Stomach (tissue), 9 donors: ENCODE data around the gene SAFB. TPM values are rescaled to one million over a fixed set of nuclear protein-coding genes. Genes with fewer than 3 reads are reported as not detected.

Experiments
- DNase-seq, 2 donors: peaks; one replicate each; pipeline versions ENCODE4 v3.0.0 to v3.0.0-alpha.2; 2013 to 2019
- H3K27ac ChIP-seq, 5 donors: fragments of 200-600 bp in 4 of 5; sonication (generic) in 4 of 5; one replicate each; pipeline ENCODE4 v1.5.1; 2013 to 2019; ENCODE audit warnings: mild to moderate bottlenecking in 1 of 5, moderate library complexity in 1 of 5
- H3K27me3 ChIP-seq, 3 donors: fragments of 200-600 bp; sonication (generic); one replicate each; pipeline ENCODE4 v1.5.1; 2017 to 2019; ENCODE audit warnings: mixed run types in 1 of 3
- H3K36me3 ChIP-seq, 4 donors: fragments of 200-600 bp; sonication (generic); 1 replicate in 3 of 4; 2 replicates in 1 of 4; pipeline ENCODE4 v1.5.1; 2016 to 2019
- H3K4me1 ChIP-seq, 4 donors: fragments of 200-600 bp; sonication (generic); one replicate each; pipeline ENCODE4 v1.5.1; 2016 to 2019
- H3K4me3 ChIP-seq, 4 donors: fragments of 200-600 bp; sonication (generic) in 3 of 4; one replicate each; pipeline ENCODE4 v1.5.1; 2016 to 2019; ENCODE audit warnings: mild to moderate bottlenecking in 1 of 4
- H3K9me3 ChIP-seq, 4 donors: fragments of 200-600 bp; sonication (generic); one replicate each; pipeline ENCODE4 v1.5.1; 2016 to 2019
- EP300 ChIP-seq: sonication (generic); formaldehyde crosslinking; IDR thresholded peaks from one replicate; pipeline ENCODE4 v1.6.1; 2017; ENCODE audit warnings: antibody characterized with exemption
- POLR2A ChIP-seq, 4 donors: fragments of 450-650 bp; IDR thresholded peaks; one replicate each; pipeline ENCODE4 v1.6.1; 2016; ENCODE audit warnings: antibody characterized with exemption in 4 of 4, control low read depth in 2 of 4, mild to moderate bottlenecking in 1 of 4, moderate library complexity in 1 of 4
- POLR2AphosphoS5 ChIP-seq, 3 donors: sonication (generic); formaldehyde crosslinking; IDR thresholded peaks; one replicate each; pipeline ENCODE4 v1.6.1; 2016; ENCODE audit warnings: antibody characterized with exemption in 3 of 3
- WGBS, 5 donors: extraction: QIAGEN DNeasy Blood & Tissue Kit in 3 of 5; methylation state at CpG; one replicate each; pipeline versions ENCODE4 v1.1.5 to v1.1.7; 2013 to 2018; 5-methylcytosine and 5-hydroxymethylcytosine counted together
- intact Hi-C: fragments of 100-400 bp; cut with DNase I; formaldehyde crosslinking; loops from one replicate; pipeline ENCODE4 v1.15.1; 2023; ENCODE audit warnings: low total_unique reads
- polyA plus RNA-seq, 3 donors: library from polyadenylated mRNA; stranded (reverse); fragments of 200-250 nt; gene quantifications; one replicate each; pipeline ENCODE4 v1.2.3, GENCODE V29; 2013
- total RNA-seq, 5 donors: library from RNA; depleted of rRNA; stranded (reverse); fragments of >200 nt; gene quantifications; one replicate each; pipeline versions ENCODE4 v1.1.0 to v1.2.3, GENCODE V29; 2014 to 2016
- TF ChIP-seq, protein P1 (sequence below), 7 experiments: fragments of 450-650 bp in 4 of 7; fragments of 200-600 bp in 3 of 7; sonication (generic) in 3 of 7; IDR thresholded peaks; one replicate each; pipeline ENCODE4 v1.5.1; 2016 to 2019; ENCODE audit warnings: antibody characterized with exemption in 7 of 7, control low read depth in 2 of 7, mild to moderate bottlenecking in 1 of 7
- donor health status: healthy with polysubstance abuse.
- donor health status: Bipolar disorder and iron deficiency.
- donor health status: healthy.

The SAFB gene
- total and polyA plus RNA-seq, 8 donors = 33.1 to 636 (median 70.7) TPM

GRCh38 chr19:5691822-5692722 is 69.2 kb downstream of the SAFB start:
- H3K27me3 ChIP-seq = no peaks in the 10 kb centered on the region
- peak overlapping the region; percentile 77 to 95 (median 93) for H3K27ac ChIP-seq
- intact Hi-C loops = no loop called here
- H3K4me3 ChIP-seq = peak overlapping the region; percentile 71 to 88 (median 78)
- H3K9me3 ChIP-seq = no peaks in the 10 kb centered on the region
- WGBS, 5 donors = 40 to 59% (median 42%) methylated on average over 24 to 42 of the region's 42 CpGs
- DNase-seq = no peak
- H3K4me1 ChIP-seq = peaks cover 28 to 57% (median 44%) of the 10 kb centered on the region in 4 donors
- TF ChIP-seq POLR2AphosphoS5 (IDR thresholded peaks at IDR 0.05) = no peak
- TF ChIP-seq, protein P1, sequence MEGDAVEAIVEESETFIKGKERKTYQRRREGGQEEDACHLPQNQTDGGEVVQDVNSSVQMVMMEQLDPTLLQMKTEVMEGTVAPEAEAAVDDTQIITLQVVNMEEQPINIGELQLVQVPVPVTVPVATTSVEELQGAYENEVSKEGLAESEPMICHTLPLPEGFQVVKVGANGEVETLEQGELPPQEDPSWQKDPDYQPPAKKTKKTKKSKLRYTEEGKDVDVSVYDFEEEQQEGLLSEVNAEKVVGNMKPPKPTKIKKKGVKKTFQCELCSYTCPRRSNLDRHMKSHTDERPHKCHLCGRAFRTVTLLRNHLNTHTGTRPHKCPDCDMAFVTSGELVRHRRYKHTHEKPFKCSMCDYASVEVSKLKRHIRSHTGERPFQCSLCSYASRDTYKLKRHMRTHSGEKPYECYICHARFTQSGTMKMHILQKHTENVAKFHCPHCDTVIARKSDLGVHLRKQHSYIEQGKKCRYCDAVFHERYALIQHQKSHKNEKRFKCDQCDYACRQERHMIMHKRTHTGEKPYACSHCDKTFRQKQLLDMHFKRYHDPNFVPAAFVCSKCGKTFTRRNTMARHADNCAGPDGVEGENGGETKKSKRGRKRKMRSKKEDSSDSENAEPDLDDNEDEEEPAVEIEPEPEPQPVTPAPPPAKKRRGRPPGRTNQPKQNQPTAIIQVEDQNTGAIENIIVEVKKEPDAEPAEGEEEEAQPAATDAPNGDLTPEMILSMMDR (IDR thresholded peaks at IDR 0.05) = no peak
- no peak for TF ChIP-seq POLR2A (IDR thresholded peaks at IDR 0.05)
- no peak for TF ChIP-seq EP300
- peaks cover 52 to 57% (median 57%) of the 10 kb centered on the region in 4 donors for H3K36me3 ChIP-seq

GRCh38 chr19:5692723-5693194 is 69.9 kb downstream of the SAFB start:
- no peak for DNase-seq
- no peaks in the 10 kb centered on the region for H3K9me3 ChIP-seq
- intact Hi-C loops = no loop called here
- no peaks in the 10 kb centered on the region for H3K27me3 ChIP-seq
- WGBS, 5 donors = 58 to 78% (median 76%) methylated on average over 3 to 7 of the region's 7 CpGs
- peak overlapping the region in 1 of 5 donors; percentile 93 for H3K27ac ChIP-seq
- H3K36me3 ChIP-seq = peaks cover 52 to 64% (median 63%) of the 10 kb centered on the region in 4 donors
- peak overlapping the region in 1 of 4 donors; percentile 11 for H3K4me3 ChIP-seq
- TF ChIP-seq EP300 (no peak), POLR2A (IDR thresholded peaks at IDR 0.05) (no peak), POLR2AphosphoS5 (IDR thresholded peaks at IDR 0.05) (no peak)
- TF ChIP-seq, protein P1 (IDR thresholded peaks at IDR 0.05) = no peak
- H3K4me1 ChIP-seq = peaks cover 21 to 50% (median 39%) of the 10 kb centered on the region in 4 donors

DNA sequence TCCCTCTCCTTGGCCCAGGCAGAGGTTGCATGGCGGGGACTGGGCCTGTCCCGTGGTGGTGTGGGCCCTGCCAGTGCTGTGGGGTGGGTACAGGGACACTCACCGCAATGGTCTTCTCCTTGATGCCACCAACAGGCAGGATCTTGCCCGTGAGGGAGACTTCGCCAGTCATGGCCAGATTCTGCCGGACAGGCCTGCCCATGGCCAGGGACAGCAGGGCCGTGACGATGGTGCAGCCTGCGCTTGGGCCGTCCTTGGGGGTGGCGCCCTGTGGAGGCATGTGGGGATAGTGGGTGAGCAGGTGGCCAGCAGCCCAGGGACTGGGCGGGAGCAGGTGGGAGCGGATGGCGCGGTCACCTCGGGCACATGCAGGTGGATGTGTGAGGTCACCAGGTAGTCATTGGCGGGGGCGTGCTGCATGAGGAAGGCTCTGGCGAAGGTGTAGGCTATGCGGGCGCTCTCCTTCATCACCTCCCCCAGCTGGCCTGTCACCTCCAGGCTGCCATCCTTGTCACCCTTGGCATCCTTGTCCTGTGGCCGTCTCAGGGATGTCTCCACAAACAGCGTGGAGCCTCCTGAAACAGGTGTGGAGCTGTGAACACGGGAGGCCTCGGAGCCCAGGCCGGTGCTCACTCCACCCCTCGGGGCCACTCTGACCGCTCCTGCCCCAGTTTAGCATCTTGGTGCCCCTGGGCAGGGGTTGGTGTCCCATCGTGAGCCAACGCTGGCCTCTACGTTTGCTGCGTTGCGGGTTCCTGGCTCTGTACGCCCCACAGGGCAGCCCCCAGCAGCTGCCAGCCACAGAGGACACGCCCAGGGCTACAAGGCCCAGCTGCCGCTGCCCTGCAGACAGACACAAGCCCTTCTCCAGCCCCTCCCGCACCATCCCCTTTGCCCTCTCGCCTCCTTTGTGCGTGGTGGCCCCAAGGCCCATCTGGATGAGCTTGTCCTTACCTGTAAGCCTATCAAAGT is 70.6 kb downstream of the SAFB start:
- intact Hi-C loops = no loop called here
- Histone ChIP-seq H3K4me1 (peaks cover 21 to 48% (median 39%) of the 10 kb centered on the region in 4 donors), H3K27ac (peak overlapping the region in 1 of 5 donors; percentile 93), H3K4me3 (peak overlapping the region in 1 of 4 donors; percentile 11), H3K36me3 (peaks cover 55 to 71% (median 70%) of the 10 kb centered on the region in 4 donors), H3K9me3 (no peaks in the 10 kb centered on the region), H3K27me3 (no peaks in the 10 kb centered on the region)
- 75 to 83% (median 80%) methylated on average over 29 to 39 of the region's 39 CpGs for WGBS, 5 donors
- no peak for DNase-seq
- TF ChIP-seq POLR2A (IDR thresholded peaks at IDR 0.05) (no peak), POLR2AphosphoS5 (IDR thresholded peaks at IDR 0.05) (peak in 1 of 3 donors; percentile 3)

DNA sequence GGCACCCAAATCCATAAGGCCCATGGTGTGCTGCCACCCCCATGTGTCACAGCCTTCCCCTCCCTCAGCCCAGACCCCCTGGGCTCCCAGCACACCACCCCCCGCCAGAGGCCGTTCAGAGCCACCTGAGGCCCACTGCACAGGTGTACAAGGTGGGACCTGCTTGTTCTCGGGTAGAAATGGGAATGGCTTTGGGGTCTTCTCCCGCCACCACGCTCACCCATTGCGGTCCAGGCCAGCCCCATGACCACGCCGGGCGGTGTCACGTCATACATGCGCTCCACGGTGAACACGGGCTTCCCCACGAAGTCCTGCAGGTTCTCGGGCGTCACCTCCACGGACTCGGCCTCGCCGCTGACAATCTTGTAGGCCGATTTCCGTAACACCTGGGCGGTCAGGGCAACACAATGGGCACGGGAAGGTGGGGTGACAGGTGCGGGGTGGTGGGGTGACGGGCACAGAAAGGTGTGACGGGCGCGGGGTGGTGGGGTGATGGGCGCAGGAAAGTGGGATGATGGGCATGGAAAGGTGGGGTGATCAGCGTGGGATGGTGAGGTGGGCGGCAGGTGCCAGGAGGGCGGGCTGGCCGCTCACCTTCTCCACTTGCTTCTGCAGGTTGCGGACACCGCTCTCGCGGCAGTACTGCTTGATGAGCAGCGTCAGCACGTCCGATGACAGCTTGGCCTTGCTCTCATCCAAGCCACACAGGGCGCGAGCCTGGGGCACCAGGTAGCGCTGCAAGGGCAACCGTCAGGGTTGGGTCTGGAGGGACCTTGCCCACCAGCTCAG is 71.5 kb downstream of the SAFB start:
- intact Hi-C loops = no loop called here
- no peak overlapping the region for H3K4me3 ChIP-seq
- H3K27me3 ChIP-seq = no peaks in the 10 kb centered on the region
- TF ChIP-seq EP300 (no peak), POLR2AphosphoS5 (IDR thresholded peaks at IDR 0.05) (no peak), POLR2A (IDR thresholded peaks at IDR 0.05) (no peak)
- TF ChIP-seq, protein P1 (IDR thresholded peaks at IDR 0.05) = no peak
- no peak for DNase-seq
- H3K4me1 ChIP-seq = peaks cover 21 to 46% (median 38%) of the 10 kb centered on the region in 4 donors
- H3K36me3 ChIP-seq = peaks cover 64 to 80% (median 79%) of the 10 kb centered on the region in 4 donors
- no peak overlapping the region for H3K27ac ChIP-seq
- no peaks in the 10 kb centered on the region for H3K9me3 ChIP-seq
- 87 to 91% (median 89%) methylated on average over 35 to 45 of the region's 45 CpGs for WGBS, 5 donors
